ENCODE data around the gene MUL1. TPM values are rescaled to one million over a fixed set of nuclear protein-coding genes. Genes with fewer than 3 reads are reported as not detected.

The MUL1 gene
- total RNA-seq, 1 experiment from 2014 or later: 22.8 TPM

DNA sequence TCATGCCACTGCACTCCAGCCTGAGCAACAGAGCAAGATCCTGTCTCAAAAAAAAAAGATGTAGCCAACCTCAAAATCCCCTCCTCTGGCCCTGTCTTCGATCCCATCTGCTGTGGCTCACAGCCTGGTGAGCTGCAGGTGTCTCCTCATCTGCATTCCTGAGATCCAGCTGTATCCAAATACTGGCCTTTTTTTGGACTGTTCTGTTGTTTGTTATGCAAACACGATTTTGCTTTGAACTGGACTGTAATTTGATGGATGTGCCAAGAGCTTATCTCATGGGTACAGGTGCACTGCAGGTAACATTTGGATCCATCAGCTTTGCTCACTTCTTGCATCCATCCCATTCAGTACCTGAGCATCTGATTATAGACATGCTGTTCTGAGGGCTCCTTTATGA, 30.3 kb upstream of the MUL1 start:
- ChIA-PET CTCF (no interaction called here), POLR2A (ENCODE audit: unreplicated experiment) (no interaction called here)
- no peaks in the 10 kb centered on the region for H3K36me3 ChIP-seq (ENCODE audit: low read depth)
- H3F3A ChIP-seq (ENCODE audit: insufficient read depth, low read depth): peaks cover 17% of the 10 kb centered on the region
- no peaks in the 10 kb centered on the region for H3K79me2 ChIP-seq (ENCODE audit: low read depth)
- no peak overlapping the region for H3K27ac ChIP-seq
- DNase-seq: no peak
- no peaks in the 10 kb centered on the region for H3K9me2 ChIP-seq (ENCODE audit: insufficient read depth)
- intact Hi-C loops (cut with micrococcal nuclease; ENCODE audit: unreplicated experiment): no loop called here
- BruUV-seq (replicated peaks): no TSS peak
- peaks cover 33% of the 10 kb centered on the region for H3K4me1 ChIP-seq (replicated peaks; ENCODE audit: insufficient read depth)
- no peaks in the 10 kb centered on the region for H4K20me1 ChIP-seq (ENCODE audit: insufficient read depth)
- H3K9me3 ChIP-seq (ENCODE audit: insufficient read depth, low read depth): no peaks in the 10 kb centered on the region
- no peaks in the 10 kb centered on the region for H3K27me3 ChIP-seq (ENCODE audit: insufficient read depth, low read depth)
- H3K4me2 ChIP-seq: no peak overlapping the region
- no peak overlapping the region for H3K4me3 ChIP-seq
- no peak overlapping the region for H2AFZ ChIP-seq
- no peak for TF ChIP-seq EZH2 (IDR thresholded peaks at IDR 0.05; ENCODE audit: low read depth)
- TF ChIP-seq, protein P1, sequence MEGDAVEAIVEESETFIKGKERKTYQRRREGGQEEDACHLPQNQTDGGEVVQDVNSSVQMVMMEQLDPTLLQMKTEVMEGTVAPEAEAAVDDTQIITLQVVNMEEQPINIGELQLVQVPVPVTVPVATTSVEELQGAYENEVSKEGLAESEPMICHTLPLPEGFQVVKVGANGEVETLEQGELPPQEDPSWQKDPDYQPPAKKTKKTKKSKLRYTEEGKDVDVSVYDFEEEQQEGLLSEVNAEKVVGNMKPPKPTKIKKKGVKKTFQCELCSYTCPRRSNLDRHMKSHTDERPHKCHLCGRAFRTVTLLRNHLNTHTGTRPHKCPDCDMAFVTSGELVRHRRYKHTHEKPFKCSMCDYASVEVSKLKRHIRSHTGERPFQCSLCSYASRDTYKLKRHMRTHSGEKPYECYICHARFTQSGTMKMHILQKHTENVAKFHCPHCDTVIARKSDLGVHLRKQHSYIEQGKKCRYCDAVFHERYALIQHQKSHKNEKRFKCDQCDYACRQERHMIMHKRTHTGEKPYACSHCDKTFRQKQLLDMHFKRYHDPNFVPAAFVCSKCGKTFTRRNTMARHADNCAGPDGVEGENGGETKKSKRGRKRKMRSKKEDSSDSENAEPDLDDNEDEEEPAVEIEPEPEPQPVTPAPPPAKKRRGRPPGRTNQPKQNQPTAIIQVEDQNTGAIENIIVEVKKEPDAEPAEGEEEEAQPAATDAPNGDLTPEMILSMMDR (conservative IDR thresholded peaks at IDR 0.05): no peak

DNA sequence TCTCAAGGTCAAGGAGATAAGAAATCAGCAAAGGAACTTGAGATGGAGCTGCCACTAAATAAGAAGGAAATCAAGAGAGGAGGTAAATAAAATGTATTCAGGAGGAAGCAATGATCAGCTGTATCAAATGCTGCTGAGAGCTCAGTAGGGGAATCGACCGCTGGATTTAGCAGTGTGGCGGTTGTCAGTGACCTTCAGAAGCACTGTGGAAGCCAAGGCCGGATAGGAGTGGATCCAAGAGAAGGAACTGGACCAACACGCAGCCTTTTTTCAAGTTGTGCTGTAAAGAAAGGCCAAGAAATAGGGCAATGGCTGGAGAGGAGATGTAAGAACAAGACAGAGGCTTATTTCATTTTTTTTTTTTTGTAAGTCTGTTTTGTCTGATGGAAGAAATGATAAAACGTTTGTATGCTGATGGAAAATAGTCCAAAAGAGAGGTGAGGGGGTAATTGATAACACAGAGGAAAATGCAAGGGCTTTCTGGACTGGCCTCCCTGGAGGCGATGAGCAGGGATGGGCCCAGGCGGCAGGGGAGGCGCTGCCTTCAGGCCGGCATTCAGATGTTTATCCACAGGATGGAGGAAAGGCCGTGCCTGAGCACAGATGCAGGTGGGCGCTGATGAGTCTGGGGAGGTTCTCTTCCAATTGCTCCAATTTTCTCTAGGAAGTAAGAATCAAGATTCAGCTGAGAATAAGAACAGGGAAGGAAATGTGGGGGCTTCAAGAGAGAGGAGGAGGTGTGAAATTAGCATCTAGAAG, 26.9 kb upstream of the MUL1 start:
- no peak for DNase-seq
- Histone ChIP-seq H3F3A (ENCODE audit: insufficient read depth, low read depth) (peaks cover 21% of the 10 kb centered on the region), H3K9me3 (ENCODE audit: insufficient read depth, low read depth) (no peaks in the 10 kb centered on the region), H4K20me1 (ENCODE audit: insufficient read depth) (no peaks in the 10 kb centered on the region), H3K4me3 (no peak overlapping the region), H3K36me3 (ENCODE audit: low read depth) (no peaks in the 10 kb centered on the region), H3K4me1 (replicated peaks; ENCODE audit: insufficient read depth) (peaks cover 38% of the 10 kb centered on the region), H3K27me3 (ENCODE audit: insufficient read depth, low read depth) (no peaks in the 10 kb centered on the region), H3K27ac (no peak overlapping the region), H3K4me2 (no peak overlapping the region), H3K79me2 (ENCODE audit: low read depth) (no peaks in the 10 kb centered on the region), H3K9me2 (ENCODE audit: insufficient read depth) (no peaks in the 10 kb centered on the region), H2AFZ (no peak overlapping the region)
- TF ChIP-seq, protein P1 (conservative IDR thresholded peaks at IDR 0.05): no peak
- TF ChIP-seq EZH2 (IDR thresholded peaks at IDR 0.05; ENCODE audit: low read depth): no peak
- no TSS peak for BruUV-seq (replicated peaks)
- intact Hi-C loops (cut with micrococcal nuclease; ENCODE audit: unreplicated experiment): no loop called here
- POLR2A ChIA-PET (ENCODE audit: unreplicated experiment): interaction anchor here (0.5 kb wide), 1 partner anchor 275 kb away, joined by 3 read pairs; no protein-coding TSS in a partner anchor
- CTCF ChIA-PET: no interaction called here

DNA sequence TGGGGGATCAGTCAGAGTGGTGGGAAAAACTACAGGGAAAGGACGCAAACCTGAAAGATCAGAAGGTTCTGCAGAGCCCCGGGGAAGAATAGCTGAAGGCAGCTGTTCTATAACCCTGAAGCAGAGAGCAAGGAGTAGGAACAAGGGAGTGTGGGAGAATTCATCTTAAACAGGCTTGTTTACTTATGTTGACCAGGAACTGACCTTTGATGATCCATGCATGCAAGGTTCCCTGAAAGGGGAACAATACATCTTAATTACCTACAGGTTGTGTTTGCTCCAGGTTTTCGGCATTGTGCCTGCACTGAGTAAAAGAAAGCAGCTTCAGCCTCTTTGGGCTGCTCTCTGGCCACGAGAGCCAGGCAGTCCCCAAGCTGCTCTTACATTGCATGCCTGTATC, 25.7 kb upstream of the MUL1 start:
- peak in 1 of 2 experiments; percentile 54 for DNase-seq
- Histone ChIP-seq H3K79me2 (ENCODE audit: low read depth) (no peaks in the 10 kb centered on the region), H3K36me3 (ENCODE audit: low read depth) (no peaks in the 10 kb centered on the region), H3F3A (ENCODE audit: insufficient read depth, low read depth) (peaks cover 10% of the 10 kb centered on the region), H3K4me3 (no peak overlapping the region), H4K20me1 (ENCODE audit: insufficient read depth) (no peaks in the 10 kb centered on the region), H3K9me2 (ENCODE audit: insufficient read depth) (no peaks in the 10 kb centered on the region), H3K27ac (no peak overlapping the region), H3K4me2 (peak overlapping the region; percentile 28), H3K4me1 (replicated peaks; ENCODE audit: insufficient read depth) (peaks cover 26% of the 10 kb centered on the region), H2AFZ (no peak overlapping the region), H3K27me3 (ENCODE audit: insufficient read depth, low read depth) (no peaks in the 10 kb centered on the region), H3K9me3 (ENCODE audit: insufficient read depth, low read depth) (no peaks in the 10 kb centered on the region)
- intact Hi-C loops (cut with micrococcal nuclease; ENCODE audit: unreplicated experiment): no loop called here
- POLR2A ChIA-PET (ENCODE audit: unreplicated experiment): interaction anchor here (0.7 kb wide), 1 partner anchor 175 kb away, joined by 4 read pairs; no protein-coding TSS in a partner anchor
- BruUV-seq (replicated peaks): no TSS peak
- TF ChIP-seq, protein P1 (conservative IDR thresholded peaks at IDR 0.05): no peak
- TF ChIP-seq EZH2 (IDR thresholded peaks at IDR 0.05; ENCODE audit: low read depth): no peak
- CTCF ChIA-PET: no interaction called here
